ENCODE results near the gene BMX.

BMX gene

DNA sequence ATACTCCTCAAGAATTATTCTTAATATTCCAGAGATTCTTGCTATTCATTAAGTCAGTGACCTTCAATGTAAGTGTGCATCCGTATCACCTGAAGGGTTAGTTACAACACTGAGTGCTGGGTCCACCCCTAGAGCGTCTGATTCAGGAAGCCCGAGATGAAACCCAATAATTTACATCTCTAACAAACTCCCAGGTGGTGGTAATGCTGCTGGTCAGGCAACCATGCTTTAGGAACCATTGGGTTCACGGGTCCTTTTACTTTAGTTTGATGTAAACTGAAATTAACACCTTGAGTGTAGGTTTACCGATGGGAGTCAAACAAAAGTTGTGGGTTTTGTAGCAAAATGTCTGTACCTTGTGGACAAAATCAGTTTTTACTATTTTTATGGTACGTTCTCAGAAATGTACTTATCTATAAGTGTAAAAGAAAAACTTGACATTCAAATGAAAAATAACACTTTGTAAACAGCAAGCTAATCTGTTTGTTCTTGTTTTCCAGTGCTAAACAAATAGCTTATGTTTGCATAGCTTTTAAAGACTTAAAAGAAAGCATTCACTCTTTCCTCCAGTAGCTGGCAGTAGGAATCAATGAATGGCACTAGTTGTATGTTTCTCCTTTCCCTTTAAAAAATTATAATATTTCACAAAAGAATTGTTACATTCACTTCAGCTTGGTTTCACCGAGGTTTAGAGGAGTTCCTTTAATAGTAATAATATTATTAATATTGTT, 67.4 kb downstream of the BMX start:
- no peak overlapping the region for H3K4me3 ChIP-seq (ENCODE audit: low read depth, low read length)

DNA sequence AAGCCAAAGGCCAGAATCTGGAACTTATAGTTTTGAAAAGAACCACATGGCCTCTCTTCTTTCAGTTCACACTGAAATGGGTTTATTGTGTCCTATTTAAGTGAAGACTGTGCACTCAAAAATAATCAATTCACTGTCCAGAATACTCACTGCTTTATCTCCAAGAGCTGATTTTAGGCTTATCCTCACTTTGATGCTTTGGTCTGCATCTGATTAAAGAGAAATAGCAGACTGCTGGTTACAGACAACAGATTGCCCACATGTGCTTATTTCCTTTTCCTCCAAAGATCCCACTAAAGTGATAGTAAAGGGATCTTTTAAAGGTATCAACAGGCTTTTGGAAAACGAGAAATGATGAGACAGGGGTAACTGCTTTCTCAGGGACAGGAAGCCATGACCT, 69.5 kb downstream of the BMX start:
- no peak overlapping the region for H3K4me3 ChIP-seq (ENCODE audit: low read depth, low read length)

DNA sequence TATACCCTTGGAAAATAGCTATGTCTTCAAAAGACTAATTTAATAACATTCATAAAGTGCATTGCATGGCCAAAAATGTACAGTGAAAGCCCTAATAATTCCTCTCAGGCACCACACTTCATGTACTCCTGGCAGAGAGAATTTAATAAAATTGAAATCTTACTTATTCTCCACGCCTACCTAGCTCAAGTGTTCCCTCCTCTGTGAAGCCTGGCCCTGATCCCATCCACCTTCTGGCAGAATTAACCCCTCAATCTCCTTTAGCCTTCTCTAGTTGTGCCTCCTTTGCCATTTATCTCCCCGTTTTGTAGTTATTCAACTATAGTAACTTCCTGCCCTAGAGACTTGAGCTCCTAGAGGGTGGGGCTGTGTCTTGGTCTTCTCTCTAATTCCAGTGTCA, 73.4 kb downstream of the BMX start:
- no peak overlapping the region for H3K4me3 ChIP-seq (ENCODE audit: low read depth, low read length)

GRCh38 chrX:15576019-15576418, 75.4 kb downstream of the BMX start:
- H3K4me3 ChIP-seq (ENCODE audit: low read depth, low read length), result no peak overlapping the region

- H3K4me3 ChIP-seq (ENCODE audit: low read depth, low read length), result no peak overlapping the region
These were observed 79.5 kb downstream of the BMX start for GRCh38 chrX:15579778-15580747.

DNA sequence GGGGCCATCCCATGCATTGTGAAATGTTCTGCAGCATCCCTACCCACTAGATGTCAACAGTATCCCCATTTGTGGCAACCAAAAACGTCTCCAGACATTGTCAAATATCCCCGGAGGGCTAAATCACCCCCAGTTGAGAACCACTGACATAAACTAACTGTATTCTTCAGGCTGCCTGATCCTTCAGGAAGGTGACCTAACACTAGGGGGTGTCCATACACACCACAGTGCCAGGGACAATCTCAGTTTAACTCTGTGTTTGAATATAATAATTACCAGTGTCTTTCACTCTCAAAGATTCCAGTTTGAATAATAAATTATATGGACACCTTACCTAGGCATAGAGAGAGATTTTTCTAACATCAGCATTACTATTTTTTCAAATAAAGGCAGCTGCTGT, 93.8 kb downstream of the BMX start:
- H3K4me3 ChIP-seq (ENCODE audit: low read depth, low read length), result no peak overlapping the region

DNA sequence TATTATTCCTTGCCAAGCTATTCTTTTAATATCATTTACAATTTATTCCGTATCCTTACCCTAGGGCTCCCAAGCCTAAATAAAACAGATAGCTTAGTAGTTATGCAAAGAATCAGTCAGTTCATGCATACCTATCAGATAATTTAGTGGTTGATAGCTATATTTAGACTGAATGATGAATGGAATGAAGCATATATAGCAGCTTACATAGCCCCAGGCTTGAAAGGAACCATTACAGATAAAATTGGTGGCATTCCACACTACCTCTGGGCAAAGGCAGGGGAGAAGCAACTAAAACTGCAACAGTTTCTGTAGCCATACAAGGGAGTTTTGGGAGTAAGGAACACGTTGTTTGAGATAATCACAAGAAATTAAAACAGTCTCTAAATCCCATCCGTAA, 97.4 kb downstream of the BMX start:
- H3K4me3 ChIP-seq (ENCODE audit: low read depth, low read length), result no peak overlapping the region

DNA sequence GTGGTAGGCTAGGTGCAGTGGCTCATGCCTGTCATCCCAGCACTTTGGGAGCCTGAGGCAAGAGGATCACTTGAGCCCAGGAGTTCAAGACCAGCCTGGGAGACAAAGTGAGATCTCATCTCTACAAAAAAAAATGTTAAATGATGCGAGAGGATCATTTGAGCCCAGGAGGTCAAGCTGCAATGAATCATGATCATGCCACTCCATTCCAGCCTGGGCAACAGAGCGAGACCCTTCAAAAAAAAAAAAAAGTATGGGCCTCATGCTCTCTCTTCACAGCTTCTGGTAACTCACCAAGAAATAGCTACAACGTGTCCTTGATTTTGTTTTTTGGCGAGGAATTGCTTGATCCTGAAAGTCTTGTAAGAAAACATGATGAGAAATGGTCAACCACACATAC, 98.9 kb downstream of the BMX start:
- no peak overlapping the region for H3K4me3 ChIP-seq (ENCODE audit: low read depth, low read length)

DNA sequence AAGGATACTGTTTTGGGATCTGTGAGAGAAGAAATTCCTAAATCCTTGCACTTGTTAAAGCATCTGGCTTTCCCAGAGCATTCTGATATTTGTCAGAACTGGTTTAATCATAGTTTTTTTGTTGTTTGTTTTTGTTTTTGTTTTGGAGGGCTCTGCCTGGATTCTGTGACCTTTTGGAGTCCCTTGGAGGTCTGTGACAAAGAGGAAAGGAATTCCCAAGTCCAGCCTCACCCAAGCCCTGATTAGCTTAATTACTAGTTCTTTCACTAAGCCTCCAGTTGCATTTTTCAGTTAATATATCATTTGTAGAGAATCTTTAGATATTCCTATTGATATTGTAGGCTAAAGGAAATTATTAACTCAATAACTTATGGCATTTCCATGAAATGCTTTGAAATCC, 99.4 kb downstream of the BMX start:
- no peak overlapping the region for H3K4me3 ChIP-seq (ENCODE audit: low read depth, low read length)

GRCh38 chrX:15600745-15601144, 100.1 kb downstream of the BMX start, which contains the start of gene ACE2:
Gene ACE2, minus strand, starts transcription at chrX:15600960. Its CDS starts 49 bp downstream, at chrX:15600911.
- no peak within 1 kb of the TSS for H3K4me3 ChIP-seq (ENCODE audit: low read depth, low read length)

DNA sequence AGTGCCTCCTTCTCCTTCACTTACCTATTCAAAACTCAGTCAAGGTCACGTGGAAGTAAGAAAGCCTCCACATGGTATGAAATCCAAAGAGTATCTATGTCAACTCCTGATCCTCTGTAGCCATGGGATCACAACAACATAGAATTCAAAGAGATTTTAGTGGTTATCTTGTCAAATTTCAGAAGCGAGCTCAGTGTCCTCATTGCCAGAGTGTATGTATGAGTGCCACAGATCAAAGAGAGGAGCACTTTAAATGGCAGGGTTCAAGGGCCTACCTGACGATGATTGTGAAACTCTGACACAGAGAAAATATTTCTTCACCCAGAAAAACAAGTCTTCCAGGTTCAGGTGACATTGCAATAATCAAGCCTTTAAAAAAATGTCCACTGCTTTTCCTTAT, 101.3 kb downstream of the BMX start:
- H3K4me3 ChIP-seq (ENCODE audit: low read depth, low read length), result no peak overlapping the region

GRCh38 chrX:15602761-15603160, 102.2 kb downstream of the BMX start:
- no peak overlapping the region for H3K4me3 ChIP-seq (ENCODE audit: low read depth, low read length)

DNA sequence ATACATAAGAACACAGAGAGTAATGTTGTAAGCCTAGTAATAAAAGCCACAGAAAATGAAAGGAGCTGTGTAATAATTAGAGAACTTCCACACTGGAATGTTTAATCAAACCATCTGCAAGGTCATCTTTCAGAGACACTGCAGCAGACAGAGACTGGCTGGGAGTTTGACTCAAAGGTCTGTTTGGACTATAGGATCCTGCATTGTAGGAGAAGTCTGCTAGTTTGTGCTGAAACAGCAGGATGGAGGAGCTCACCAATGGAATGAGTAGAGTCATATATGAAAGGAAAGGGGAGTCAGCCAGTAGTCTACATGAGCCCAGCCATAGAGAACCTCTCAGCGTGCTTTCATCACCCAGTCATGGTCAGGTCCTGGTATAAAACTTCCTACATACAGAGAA, 104.6 kb downstream of the BMX start:
- no peak overlapping the region for H3K4me3 ChIP-seq (ENCODE audit: low read depth, low read length)
